Omental fat pad (tissue), 4 donors: Measurements from ENCODE around the gene SDK1. TPM values are rescaled to one million over a fixed set of nuclear protein-coding genes. Genes with fewer than 3 reads are reported as not detected.

Experiments
- ATAC-seq: fragments of 150-250 bp; one replicate; pipeline ENCODE4 v1.9.1; 2016; ENCODE audit warnings: mild to moderate bottlenecking, moderate library complexity; ENCODE audit not compliant: low FRiP score
- DNase-seq: peaks from one replicate; pipeline ENCODE4 v3.0.0-alpha.2; 2019; ENCODE audit warnings: low spot score
- total RNA-seq, 4 donors: library from RNA; depleted of rRNA; stranded (reverse); fragments of >200 nt; gene quantifications; one replicate each; pipeline ENCODE4 v1.1.0, GENCODE V29; 2016
- TF ChIP-seq, protein P1 (sequence below), 3 donors: fragments of 450-650 bp; IDR thresholded peaks; one replicate each; pipeline ENCODE4 v1.5.1; 2016 to 2017; ENCODE audit warnings: antibody characterized with exemption in 3 of 3, mild to moderate bottlenecking in 3 of 3, moderate library complexity in 2 of 3

Gene SDK1
- total RNA-seq, 4 donors from 2014 or later, result 2.5 to 14.7 (median 5.4) TPM

DNA sequence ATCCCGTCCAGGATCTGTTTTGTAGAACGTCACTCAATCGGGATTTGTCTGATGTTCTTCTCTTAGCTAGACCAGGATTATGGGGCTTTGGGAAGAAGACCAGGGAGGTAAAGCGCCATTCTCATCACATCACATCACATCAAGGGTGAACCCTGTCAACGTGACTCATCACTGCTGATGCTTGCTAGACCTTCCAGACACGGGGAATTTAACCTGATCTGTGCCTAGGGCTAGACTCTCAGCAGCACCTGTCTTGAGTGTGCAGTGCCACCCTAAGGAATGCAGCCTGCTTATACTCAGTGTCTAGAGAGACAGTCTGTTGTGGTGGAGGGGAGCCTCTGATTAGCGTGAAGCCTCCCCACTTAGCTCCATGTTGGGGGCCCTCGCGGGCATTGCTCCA, 702.5 kb downstream of the SDK1 start:
- DNase-seq (no peak), ATAC-seq (no peak)
- TF ChIP-seq, protein P1, sequence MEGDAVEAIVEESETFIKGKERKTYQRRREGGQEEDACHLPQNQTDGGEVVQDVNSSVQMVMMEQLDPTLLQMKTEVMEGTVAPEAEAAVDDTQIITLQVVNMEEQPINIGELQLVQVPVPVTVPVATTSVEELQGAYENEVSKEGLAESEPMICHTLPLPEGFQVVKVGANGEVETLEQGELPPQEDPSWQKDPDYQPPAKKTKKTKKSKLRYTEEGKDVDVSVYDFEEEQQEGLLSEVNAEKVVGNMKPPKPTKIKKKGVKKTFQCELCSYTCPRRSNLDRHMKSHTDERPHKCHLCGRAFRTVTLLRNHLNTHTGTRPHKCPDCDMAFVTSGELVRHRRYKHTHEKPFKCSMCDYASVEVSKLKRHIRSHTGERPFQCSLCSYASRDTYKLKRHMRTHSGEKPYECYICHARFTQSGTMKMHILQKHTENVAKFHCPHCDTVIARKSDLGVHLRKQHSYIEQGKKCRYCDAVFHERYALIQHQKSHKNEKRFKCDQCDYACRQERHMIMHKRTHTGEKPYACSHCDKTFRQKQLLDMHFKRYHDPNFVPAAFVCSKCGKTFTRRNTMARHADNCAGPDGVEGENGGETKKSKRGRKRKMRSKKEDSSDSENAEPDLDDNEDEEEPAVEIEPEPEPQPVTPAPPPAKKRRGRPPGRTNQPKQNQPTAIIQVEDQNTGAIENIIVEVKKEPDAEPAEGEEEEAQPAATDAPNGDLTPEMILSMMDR (IDR thresholded peaks at IDR 0.05), result no peak

- DNase-seq, result no peak
- ATAC-seq, result no peak
- TF ChIP-seq, protein P1 (IDR thresholded peaks at IDR 0.05), result no peak
Observed at GRCh38 chr7:4006687-4007086, 705.6 kb downstream of the SDK1 start.

GRCh38 chr7:4009211-4010060, 708.4 kb downstream of the SDK1 start:
- TF ChIP-seq, protein P1 (IDR thresholded peaks at IDR 0.05), result no peak
- ATAC-seq, result no peak
- DNase-seq, result no peak

- DNase-seq (no peak), ATAC-seq (no peak)
- TF ChIP-seq, protein P1 (IDR thresholded peaks at IDR 0.05), result no peak
Observed at GRCh38 chr7:4010061-4010605, 709.1 kb downstream of the SDK1 start.

- TF ChIP-seq, protein P1 (IDR thresholded peaks at IDR 0.05), result no peak
- no peak for DNase-seq
- ATAC-seq, result no peak
Observed at GRCh38 chr7:4010923-4011656, 710.0 kb downstream of the SDK1 start.

DNA sequence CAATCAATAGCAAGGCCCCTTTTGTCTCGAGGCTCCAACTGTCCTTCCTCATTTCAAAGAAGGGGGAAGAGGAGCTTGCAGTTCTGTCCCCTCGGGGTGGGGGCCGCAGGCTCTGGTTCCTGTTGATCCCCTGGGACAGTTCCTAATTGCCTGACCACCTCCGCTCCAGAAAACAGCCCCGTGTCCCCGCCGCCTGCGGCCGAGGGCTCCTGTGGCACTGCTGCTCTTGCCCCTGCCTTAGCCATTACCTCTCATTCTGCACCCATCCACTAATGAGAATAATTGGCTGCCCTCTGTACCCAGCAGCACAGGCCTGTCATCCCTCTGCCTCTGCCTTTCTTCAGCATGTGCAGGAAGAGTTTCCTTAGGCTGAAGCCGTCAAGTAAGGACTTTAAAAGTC, 712.7 kb downstream of the SDK1 start:
- ATAC-seq (no peak), DNase-seq (no peak)
- TF ChIP-seq, protein P1 (IDR thresholded peaks at IDR 0.05), result no peak
